ENCODE measurements around the gene PRICKLE3.

Gene PRICKLE3

GRCh38 chrX:49205443-49205842 lies 19.3 kb upstream of the PRICKLE3 start:
- no peak for DNase-seq (ENCODE audit: low spot score)

- no peak for DNase-seq (ENCODE audit: low spot score)
Observed at GRCh38 chrX:49204709-49205108, 18.5 kb upstream of the PRICKLE3 start.

GRCh38 chrX:49204017-49204416 lies 17.8 kb upstream of the PRICKLE3 start:
- DNase-seq (ENCODE audit: low spot score), result no peak

GRCh38 chrX:49203536-49203935 lies 17.4 kb upstream of the PRICKLE3 start:
- no peak for DNase-seq (ENCODE audit: low spot score)

GRCh38 chrX:49202022-49202421 lies 15.8 kb upstream of the PRICKLE3 start:
- DNase-seq (ENCODE audit: low spot score), result no peak

GRCh38 chrX:49199906-49200771 lies 14.0 kb upstream of the PRICKLE3 start, which contains the start of gene SYP:
SYP (minus strand) TSS chrX:49200193; CDS start chrX:49200186, 7 bp downstream.
- peak; percentile 91 for DNase-seq (ENCODE audit: low spot score)

GRCh38 chrX:49199315-49199595 lies 13.1 kb upstream of the PRICKLE3 start:
- no peak for DNase-seq (ENCODE audit: low spot score)

- DNase-seq (ENCODE audit: low spot score), result no peak
Observed at GRCh38 chrX:49198540-49199314, 12.6 kb upstream of the PRICKLE3 start.

GRCh38 chrX:49197543-49198087 lies 11.4 kb upstream of the PRICKLE3 start:
- no peak for DNase-seq (ENCODE audit: low spot score)

- no peak for DNase-seq (ENCODE audit: low spot score)
Observed at GRCh38 chrX:49193542-49193964, 7.4 kb upstream of the PRICKLE3 start.

GRCh38 chrX:49192722-49193328 lies 6.7 kb upstream of the PRICKLE3 start:
- DNase-seq (ENCODE audit: low spot score), result no peak

GRCh38 chrX:49191574-49192011 lies 5.4 kb upstream of the PRICKLE3 start:
- no peak for DNase-seq (ENCODE audit: low spot score)

GRCh38 chrX:49190821-49191573 lies 4.8 kb upstream of the PRICKLE3 start:
- peak; percentile 87 for DNase-seq (ENCODE audit: low spot score)

GRCh38 chrX:49189606-49190005 lies 3.4 kb upstream of the PRICKLE3 start:
- no peak for DNase-seq (ENCODE audit: low spot score)

- no peak for DNase-seq (ENCODE audit: low spot score)
Observed at GRCh38 chrX:49188468-49189076, 2.4 kb upstream of the PRICKLE3 start.

GRCh38 chrX:49187526-49187925 lies 1.4 kb upstream of the PRICKLE3 start:
- DNase-seq (ENCODE audit: low spot score), result no peak

GRCh38 chrX:49187028-49187394 lies 838 bp upstream of the PRICKLE3 start:
- no peak for DNase-seq (ENCODE audit: low spot score)

- DNase-seq (ENCODE audit: low spot score), result peak; percentile 90
Observed at GRCh38 chrX:49184294-49185281, 1.6 kb downstream of the PRICKLE3 start.

GRCh38 chrX:49183701-49184281 lies 2.4 kb downstream of the PRICKLE3 start:
- no peak for DNase-seq (ENCODE audit: low spot score)

- no peak for DNase-seq (ENCODE audit: low spot score)
Observed at GRCh38 chrX:49179358-49179757, 6.8 kb downstream of the PRICKLE3 start.
